GM18858 (cell line): ENCODE data around the gene TAPT1.

Source experiments
- ATAC-seq: cut with Tn5 transposase; IDR thresholded peaks from one replicate; pipeline ENCODE4 v1.9.1; 2021; ENCODE audit not compliant: unreplicated experiment

The TAPT1 gene

GRCh38 chr4:16111533-16111932 lies 114.7 kb downstream of the TAPT1 start:
- no peak for ATAC-seq

- ATAC-seq, result no peak
These were observed 115.5 kb downstream of the TAPT1 start for GRCh38 chr4:16110661-16111290.
